Fibroblast of lung (primary cell): Measurements from ENCODE around the gene ASTN2. TPM values are rescaled to one million over a fixed set of nuclear protein-coding genes. Genes with fewer than 3 reads are reported as not detected.

Experiments used
- DNase-seq, 2 donors: peaks; one replicate each; pipeline versions ENCODE4 v3.0.0 to v3.0.0-alpha.2; 2010; ENCODE audit warnings: low read depth in 2 of 2
- H2AFZ ChIP-seq: 2 replicates; pipeline ENCODE4 v1.5.1; 2012; ENCODE audit warnings: low read length, control low read depth, inconsistent platforms
- H3K27ac ChIP-seq: 2 replicates; pipeline ENCODE4 v1.5.1; 2011; ENCODE audit warnings: low read length, control low read depth; ENCODE audit not compliant: insufficient read depth
- H3K27me3 ChIP-seq: 2 replicates; pipeline ENCODE4 v1.5.1; 2011; ENCODE audit warnings: mild to moderate bottlenecking, low read length; ENCODE audit not compliant: control insufficient read depth, insufficient read depth
- H3K36me3 ChIP-seq: 2 replicates; pipeline ENCODE4 v1.5.1; 2011; ENCODE audit warnings: low read length; ENCODE audit not compliant: control insufficient read depth, insufficient read depth
- H3K4me1 ChIP-seq: 2 replicates; pipeline ENCODE4 v1.5.1; 2011; ENCODE audit warnings: low read length; ENCODE audit not compliant: control insufficient read depth, insufficient read depth; ENCODE audit errors: extremely low read depth
- H3K4me2 ChIP-seq: 2 replicates; pipeline ENCODE4 v1.5.1; 2011; ENCODE audit warnings: low read length, control low read depth; ENCODE audit not compliant: insufficient read depth; ENCODE audit errors: extremely low read depth
- H3K4me3 ChIP-seq, 4 experiments: fragments of 200-600 bp in 1 of 4; sonication (generic) in 1 of 4; replicated peaks in 1 of 4; 2 replicates each; pipeline ENCODE4 v1.5.1; 2011 to 2016; ENCODE audit warnings: low read length in 4 of 4, low read depth in 3 of 4, mild to moderate bottlenecking in 3 of 4, control low read depth in 2 of 4, inconsistent platforms in 1 of 4, mixed read lengths in 1 of 4; ENCODE audit not compliant: insufficient read depth in 1 of 4; ENCODE audit errors: control extremely low read depth in 1 of 4
- H3K79me2 ChIP-seq: 2 replicates; pipeline ENCODE4 v1.5.1; 2012; ENCODE audit warnings: mild to moderate bottlenecking, low read length, inconsistent platforms; ENCODE audit not compliant: control insufficient read depth, insufficient read depth
- H3K9ac ChIP-seq: 2 replicates; pipeline ENCODE4 v1.5.1; 2011; ENCODE audit warnings: mild to moderate bottlenecking, low read length, control low read depth; ENCODE audit not compliant: insufficient read depth
- H3K9me3 ChIP-seq: 2 replicates; pipeline ENCODE4 v1.5.1; 2012; ENCODE audit warnings: low read depth, low read length; ENCODE audit not compliant: control insufficient read depth, insufficient read depth
- H4K20me1 ChIP-seq: 2 replicates; pipeline ENCODE4 v1.5.1; 2011; ENCODE audit warnings: low read length; ENCODE audit not compliant: control insufficient read depth, insufficient read depth; ENCODE audit errors: extremely low read depth
- EZH2 ChIP-seq: IDR thresholded peaks from 2 replicates; pipeline ENCODE4 v1.5.1; 2012; ENCODE audit warnings: low read length, control low read depth, mild to moderate bottlenecking; ENCODE audit errors: missing control alignments
- polyA plus RNA-seq, 2 donors: library from polyadenylated mRNA; depleted of rRNA in 1 of 2; stranded (reverse) in 1 of 2; unstranded in 1 of 2; fragments of >200 nt; gene quantifications; 2 replicates each; pipeline ENCODE4 v1.2.1, GENCODE V29; 2011 to 2012; ENCODE audit warnings: missing spikeins in 1 of 2
- total RNA-seq: library from RNA; depleted of rRNA; stranded (reverse); fragments of >200 nt; gene quantifications from 2 replicates; pipeline ENCODE4 v1.2.1, GENCODE V29; 2014
- TF ChIP-seq, protein P1 (sequence below), 2 donors: IDR thresholded peaks in 1 of 2; conservative IDR thresholded peaks in 1 of 2; 1 replicate in 1 of 2; 2 replicates in 1 of 2; pipeline ENCODE4 v1.5.1; 2011 to 2012; ENCODE audit warnings: low read length in 2 of 2, control low read depth in 1 of 2, inconsistent platforms in 1 of 2, low read depth in 1 of 2, mild to moderate bottlenecking in 1 of 2

Gene ASTN2
- total and polyA plus RNA-seq, 2 donors (not counting 1 experiment from before 2014, with no cell fraction given) = 2.2 to 19.2 TPM

DNA sequence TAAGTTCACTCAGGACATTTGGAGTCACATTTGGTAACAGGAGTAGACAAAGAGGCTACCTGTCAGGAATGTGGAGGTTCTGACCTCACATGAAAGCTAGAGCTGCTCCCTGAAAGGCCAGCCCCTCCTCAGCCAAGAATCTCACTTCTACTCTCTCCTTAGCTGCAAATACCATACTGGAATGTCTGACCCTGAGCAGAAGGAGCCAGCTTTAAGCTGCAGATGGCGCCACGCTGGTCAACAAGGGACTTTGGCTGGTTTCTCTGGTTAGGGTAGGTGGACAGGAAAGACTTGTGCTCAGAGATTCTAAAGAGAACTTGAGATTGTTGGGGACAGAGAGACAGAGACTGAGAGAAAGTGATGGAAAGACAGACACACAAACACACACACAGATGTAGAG, 21.9 kb downstream of the ASTN2 start:
- H3K27me3 ChIP-seq = no peaks in the 10 kb centered on the region
- H3K4me2 ChIP-seq = no peak overlapping the region
- H3K9ac ChIP-seq = no peak overlapping the region
- H3K4me1 ChIP-seq = no peaks in the 10 kb centered on the region
- DNase-seq = no peak
- no peaks in the 10 kb centered on the region for H3K9me3 ChIP-seq
- no peak overlapping the region for H3K27ac ChIP-seq
- H3K79me2 ChIP-seq = no peaks in the 10 kb centered on the region
- H2AFZ ChIP-seq = no peak overlapping the region
- TF ChIP-seq, protein P1, sequence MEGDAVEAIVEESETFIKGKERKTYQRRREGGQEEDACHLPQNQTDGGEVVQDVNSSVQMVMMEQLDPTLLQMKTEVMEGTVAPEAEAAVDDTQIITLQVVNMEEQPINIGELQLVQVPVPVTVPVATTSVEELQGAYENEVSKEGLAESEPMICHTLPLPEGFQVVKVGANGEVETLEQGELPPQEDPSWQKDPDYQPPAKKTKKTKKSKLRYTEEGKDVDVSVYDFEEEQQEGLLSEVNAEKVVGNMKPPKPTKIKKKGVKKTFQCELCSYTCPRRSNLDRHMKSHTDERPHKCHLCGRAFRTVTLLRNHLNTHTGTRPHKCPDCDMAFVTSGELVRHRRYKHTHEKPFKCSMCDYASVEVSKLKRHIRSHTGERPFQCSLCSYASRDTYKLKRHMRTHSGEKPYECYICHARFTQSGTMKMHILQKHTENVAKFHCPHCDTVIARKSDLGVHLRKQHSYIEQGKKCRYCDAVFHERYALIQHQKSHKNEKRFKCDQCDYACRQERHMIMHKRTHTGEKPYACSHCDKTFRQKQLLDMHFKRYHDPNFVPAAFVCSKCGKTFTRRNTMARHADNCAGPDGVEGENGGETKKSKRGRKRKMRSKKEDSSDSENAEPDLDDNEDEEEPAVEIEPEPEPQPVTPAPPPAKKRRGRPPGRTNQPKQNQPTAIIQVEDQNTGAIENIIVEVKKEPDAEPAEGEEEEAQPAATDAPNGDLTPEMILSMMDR (conservative IDR thresholded peaks at IDR 0.05 in 1 of 2, IDR thresholded peaks at IDR 0.05 in 1 of 2; ENCODE audit: low read depth in 1 of 2, low read length in 2 of 2) = no peak
- no peak for TF ChIP-seq EZH2
- H3K36me3 ChIP-seq = no peaks in the 10 kb centered on the region
- no peak overlapping the region for H3K4me3 ChIP-seq
- H4K20me1 ChIP-seq = no peaks in the 10 kb centered on the region

DNA sequence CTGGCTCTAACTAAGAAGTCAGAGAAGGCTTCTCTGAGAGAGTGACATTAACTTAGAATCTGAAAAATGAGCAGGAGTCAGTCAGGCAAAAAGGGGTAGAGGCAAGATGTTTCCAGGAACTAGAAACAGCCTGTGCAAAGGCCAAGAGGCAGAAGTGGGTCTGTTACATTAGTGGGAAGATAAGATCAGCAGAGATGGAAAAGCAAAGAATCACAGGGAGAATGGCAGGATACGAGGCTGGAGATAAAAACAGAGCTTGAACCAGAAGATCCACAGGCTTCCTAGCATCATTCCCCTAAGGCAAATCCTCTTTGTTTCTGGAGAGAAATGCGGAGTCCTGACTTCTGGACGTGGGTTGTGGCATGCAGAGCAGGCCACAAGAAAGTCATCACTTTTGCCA, 27.4 kb downstream of the ASTN2 start:
- Histone ChIP-seq H3K9me3 (no peaks in the 10 kb centered on the region), H3K79me2 (no peaks in the 10 kb centered on the region)

DNA sequence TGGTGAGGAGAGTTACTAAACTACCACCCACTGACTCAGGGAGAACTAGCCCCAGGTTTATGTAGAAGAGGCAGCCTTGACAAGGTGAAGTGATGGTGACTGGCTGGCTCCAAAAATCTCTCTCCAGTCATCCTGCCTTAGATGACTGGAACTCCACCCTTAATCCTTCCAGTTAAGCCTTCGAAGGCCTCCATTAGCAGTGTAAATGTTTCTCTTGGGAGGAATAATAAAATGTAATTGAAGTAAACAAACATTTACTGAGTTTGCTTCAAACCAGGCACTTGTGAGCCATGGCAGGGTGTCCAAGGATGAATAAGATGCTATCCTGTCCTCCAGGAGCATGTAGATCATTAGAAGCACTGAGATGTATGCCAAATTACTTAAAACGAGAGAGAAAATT, 35.5 kb downstream of the ASTN2 start:
- Histone ChIP-seq H2AFZ (no peak overlapping the region), H3K4me3 (no peak overlapping the region), H3K79me2 (no peaks in the 10 kb centered on the region), H3K4me1 (no peaks in the 10 kb centered on the region), H4K20me1 (no peaks in the 10 kb centered on the region), H3K9ac (no peak overlapping the region), H3K36me3 (no peaks in the 10 kb centered on the region), H3K27me3 (no peaks in the 10 kb centered on the region), H3K27ac (no peak overlapping the region), H3K9me3 (no peaks in the 10 kb centered on the region), H3K4me2 (no peak overlapping the region)
- TF ChIP-seq, protein P1 (conservative IDR thresholded peaks at IDR 0.05 in 1 of 2, IDR thresholded peaks at IDR 0.05 in 1 of 2; ENCODE audit: low read depth in 1 of 2, low read length in 2 of 2) = no peak
- no peak for TF ChIP-seq EZH2
- DNase-seq = no peak

More for the DNA sequence above, 27.4 kb downstream of the ASTN2 start:
- Histone ChIP-seq H3K36me3 (no peaks in the 10 kb centered on the region), H2AFZ (no peak overlapping the region), H3K4me2 (no peak overlapping the region), H4K20me1 (no peaks in the 10 kb centered on the region), H3K27me3 (no peaks in the 10 kb centered on the region), H3K27ac (no peak overlapping the region), H3K4me3 (no peak overlapping the region), H3K4me1 (no peaks in the 10 kb centered on the region), H3K9ac (no peak overlapping the region)
- no peak for TF ChIP-seq EZH2
- TF ChIP-seq, protein P1 (conservative IDR thresholded peaks at IDR 0.05 in 1 of 2, IDR thresholded peaks at IDR 0.05 in 1 of 2; ENCODE audit: low read depth in 1 of 2, low read length in 2 of 2) = no peak
- no peak for DNase-seq
